Stomach (tissue), 4 donors: Measurements from ENCODE around the gene NEUROG1.

Source experiments
- CTCF ChIP-seq, 7 experiments: fragments of 450-650 bp in 4 of 7; fragments of 200-600 bp in 3 of 7; sonication (generic) in 3 of 7; IDR thresholded peaks; one replicate each; pipeline ENCODE4 v1.5.1; 2016 to 2019; ENCODE audit warnings: antibody characterized with exemption in 7 of 7, control low read depth in 2 of 7, mild to moderate bottlenecking in 1 of 7
- EP300 ChIP-seq: sonication (generic); formaldehyde crosslinking; IDR thresholded peaks from one replicate; pipeline ENCODE4 v1.6.1; 2017; ENCODE audit warnings: antibody characterized with exemption
- POLR2A ChIP-seq, 4 donors: fragments of 450-650 bp; IDR thresholded peaks; one replicate each; pipeline ENCODE4 v1.6.1; 2016; ENCODE audit warnings: antibody characterized with exemption in 4 of 4, control low read depth in 2 of 4, mild to moderate bottlenecking in 1 of 4, moderate library complexity in 1 of 4

- TF ChIP-seq CTCF (IDR thresholded peaks at IDR 0.05) (no peak), EP300 (no peak), POLR2A (IDR thresholded peaks at IDR 0.05) (no peak)
Measured at GRCh38 chr5:135488727-135489465, 46.9 kb downstream of the NEUROG1 start.
